ENCODE measurements around the gene TP53TG5.

- TF ChIP-seq POLR2A (IDR thresholded peaks at IDR 0.05; ENCODE audit: low read depth, low read length) = no peak
- TF ChIP-seq POLR2AphosphoS5 (IDR thresholded peaks at IDR 0.05; ENCODE audit: low read depth, low read length) = no peak
- no peak for TF ChIP-seq PAX5 (IDR thresholded peaks at IDR 0.05; ENCODE audit: insufficient read depth, low read length, severe bottlenecking)
These were observed 13.4 kb upstream of the TP53TG5 start for GRCh38 chr20:45391559-45391958.

All from GM12891 (cell line).